Measurements from ENCODE around the gene SPATA31C1. TPM values are rescaled to one million over a fixed set of nuclear protein-coding genes. Genes with fewer than 3 reads are reported as not detected.

SPATA31C1 gene
- total and polyA plus RNA-seq, 2 of the 13 experiments (the other 11 are each of a cell fraction or from before 2014, with no cell fraction given) = not detected

DNA sequence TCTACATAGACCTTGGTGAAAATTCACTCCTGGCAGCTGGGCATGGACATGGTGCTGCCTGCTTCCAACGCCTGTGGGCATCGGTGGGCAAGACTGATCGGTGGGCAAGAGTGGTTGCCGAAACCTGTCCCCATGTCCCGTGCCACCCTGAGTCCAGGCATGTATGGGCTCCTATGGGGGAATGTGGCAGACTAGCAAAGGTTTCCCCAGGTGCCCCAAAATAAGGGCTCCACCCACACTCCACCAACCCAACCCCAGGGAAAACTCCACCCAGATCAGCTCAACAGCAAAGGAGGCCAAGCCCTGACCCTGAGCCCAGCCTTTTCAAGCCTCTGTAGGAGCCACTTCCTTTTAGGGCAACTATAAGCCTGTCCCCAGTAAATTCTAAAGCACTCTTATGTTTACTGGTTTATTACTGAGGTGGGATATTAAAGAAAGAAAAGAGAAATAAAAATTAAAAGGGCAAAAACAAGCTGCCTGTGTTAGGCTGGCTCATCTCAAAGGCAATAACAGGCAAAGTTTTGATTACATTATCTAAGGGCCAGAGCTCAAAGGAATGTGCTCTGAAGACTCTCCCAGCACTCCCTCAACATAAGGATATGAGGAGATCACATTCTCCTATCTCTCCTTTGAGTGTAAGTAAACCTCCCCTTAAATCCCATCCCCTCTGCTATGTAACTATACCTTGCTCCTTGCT, 44.0 kb upstream of the SPATA31C1 start (continued):
- TF ChIP-seq, protein P1, sequence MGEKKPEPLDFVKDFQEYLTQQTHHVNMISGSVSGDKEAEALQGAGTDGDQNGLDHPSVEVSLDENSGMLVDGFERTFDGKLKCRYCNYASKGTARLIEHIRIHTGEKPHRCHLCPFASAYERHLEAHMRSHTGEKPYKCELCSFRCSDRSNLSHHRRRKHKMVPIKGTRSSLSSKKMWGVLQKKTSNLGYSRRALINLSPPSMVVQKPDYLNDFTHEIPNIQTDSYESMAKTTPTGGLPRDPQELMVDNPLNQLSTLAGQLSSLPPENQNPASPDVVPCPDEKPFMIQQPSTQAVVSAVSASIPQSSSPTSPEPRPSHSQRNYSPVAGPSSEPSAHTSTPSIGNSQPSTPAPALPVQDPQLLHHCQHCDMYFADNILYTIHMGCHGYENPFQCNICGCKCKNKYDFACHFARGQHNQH (CRISPR knock-in tag; IDR thresholded peaks at IDR 0.05) = no peak
- TF ChIP-seq ZNF468 (CRISPR knock-in tag; IDR thresholded peaks at IDR 0.05) = no peak
- no peak for TF ChIP-seq SP2 (CRISPR knock-in tag; IDR thresholded peaks at IDR 0.05)
- TF ChIP-seq, protein P2, sequence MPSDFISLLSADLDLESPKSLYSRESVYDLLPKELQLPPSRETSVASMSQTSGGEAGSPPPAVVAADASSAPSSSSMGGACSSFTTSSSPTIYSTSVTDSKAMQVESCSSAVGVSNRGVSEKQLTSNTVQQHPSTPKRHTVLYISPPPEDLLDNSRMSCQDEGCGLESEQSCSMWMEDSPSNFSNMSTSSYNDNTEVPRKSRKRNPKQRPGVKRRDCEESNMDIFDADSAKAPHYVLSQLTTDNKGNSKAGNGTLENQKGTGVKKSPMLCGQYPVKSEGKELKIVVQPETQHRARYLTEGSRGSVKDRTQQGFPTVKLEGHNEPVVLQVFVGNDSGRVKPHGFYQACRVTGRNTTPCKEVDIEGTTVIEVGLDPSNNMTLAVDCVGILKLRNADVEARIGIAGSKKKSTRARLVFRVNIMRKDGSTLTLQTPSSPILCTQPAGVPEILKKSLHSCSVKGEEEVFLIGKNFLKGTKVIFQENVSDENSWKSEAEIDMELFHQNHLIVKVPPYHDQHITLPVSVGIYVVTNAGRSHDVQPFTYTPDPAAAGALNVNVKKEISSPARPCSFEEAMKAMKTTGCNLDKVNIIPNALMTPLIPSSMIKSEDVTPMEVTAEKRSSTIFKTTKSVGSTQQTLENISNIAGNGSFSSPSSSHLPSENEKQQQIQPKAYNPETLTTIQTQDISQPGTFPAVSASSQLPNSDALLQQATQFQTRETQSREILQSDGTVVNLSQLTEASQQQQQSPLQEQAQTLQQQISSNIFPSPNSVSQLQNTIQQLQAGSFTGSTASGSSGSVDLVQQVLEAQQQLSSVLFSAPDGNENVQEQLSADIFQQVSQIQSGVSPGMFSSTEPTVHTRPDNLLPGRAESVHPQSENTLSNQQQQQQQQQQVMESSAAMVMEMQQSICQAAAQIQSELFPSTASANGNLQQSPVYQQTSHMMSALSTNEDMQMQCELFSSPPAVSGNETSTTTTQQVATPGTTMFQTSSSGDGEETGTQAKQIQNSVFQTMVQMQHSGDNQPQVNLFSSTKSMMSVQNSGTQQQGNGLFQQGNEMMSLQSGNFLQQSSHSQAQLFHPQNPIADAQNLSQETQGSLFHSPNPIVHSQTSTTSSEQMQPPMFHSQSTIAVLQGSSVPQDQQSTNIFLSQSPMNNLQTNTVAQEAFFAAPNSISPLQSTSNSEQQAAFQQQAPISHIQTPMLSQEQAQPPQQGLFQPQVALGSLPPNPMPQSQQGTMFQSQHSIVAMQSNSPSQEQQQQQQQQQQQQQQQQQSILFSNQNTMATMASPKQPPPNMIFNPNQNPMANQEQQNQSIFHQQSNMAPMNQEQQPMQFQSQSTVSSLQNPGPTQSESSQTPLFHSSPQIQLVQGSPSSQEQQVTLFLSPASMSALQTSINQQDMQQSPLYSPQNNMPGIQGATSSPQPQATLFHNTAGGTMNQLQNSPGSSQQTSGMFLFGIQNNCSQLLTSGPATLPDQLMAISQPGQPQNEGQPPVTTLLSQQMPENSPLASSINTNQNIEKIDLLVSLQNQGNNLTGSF (CRISPR knock-in tag; IDR thresholded peaks at IDR 0.05) = no peak
- TF ChIP-seq, protein P3, sequence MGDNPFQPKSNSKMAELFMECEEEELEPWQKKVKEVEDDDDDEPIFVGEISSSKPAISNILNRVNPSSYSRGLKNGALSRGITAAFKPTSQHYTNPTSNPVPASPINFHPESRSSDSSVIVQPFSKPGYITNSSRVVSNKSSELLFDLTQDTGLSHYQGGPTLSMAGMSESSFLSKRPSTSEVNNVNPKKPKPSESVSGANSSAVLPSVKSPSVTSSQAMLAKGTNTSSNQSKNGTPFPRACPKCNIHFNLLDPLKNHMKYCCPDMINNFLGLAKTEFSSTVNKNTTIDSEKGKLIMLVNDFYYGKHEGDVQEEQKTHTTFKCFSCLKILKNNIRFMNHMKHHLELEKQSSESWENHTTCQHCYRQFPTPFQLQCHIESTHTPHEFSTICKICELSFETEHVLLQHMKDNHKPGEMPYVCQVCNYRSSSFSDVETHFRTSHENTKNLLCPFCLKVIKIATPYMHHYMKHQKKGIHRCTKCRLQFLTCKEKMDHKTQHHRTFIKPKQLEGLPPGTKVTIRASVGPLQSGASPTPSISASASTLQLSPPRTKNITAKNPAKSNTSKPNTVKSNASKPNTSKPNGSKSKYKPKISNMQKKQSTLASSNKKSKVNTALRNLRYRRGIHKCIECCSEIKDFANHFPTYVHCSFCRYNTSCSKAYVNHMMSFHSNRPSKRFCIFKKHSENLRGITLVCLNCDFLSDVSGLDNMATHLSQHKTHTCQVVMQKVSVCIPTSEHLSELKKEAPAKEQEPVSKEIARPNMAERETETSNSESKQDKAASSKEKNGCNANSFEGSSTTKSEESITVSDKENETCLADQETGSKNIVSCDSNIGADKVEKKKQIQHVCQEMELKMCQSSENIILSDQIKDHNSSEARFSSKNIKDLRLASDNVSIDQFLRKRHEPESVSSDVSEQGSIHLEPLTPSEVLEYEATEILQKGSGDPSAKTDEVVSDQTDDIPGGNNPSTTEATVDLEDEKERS (CRISPR knock-in tag; IDR thresholded peaks at IDR 0.05) = no peak
- no peak for TF ChIP-seq KLF12 (CRISPR knock-in tag; IDR thresholded peaks at IDR 0.05; ENCODE audit: borderline replicate concordance)
